NCI-H82 (cell line): ENCODE results near the gene CNTNAP2.
"Not testable (repeated sequence)": the region's sequence is repeated elsewhere in the genome, so short reads cannot be mapped to it uniquely, and the experiment has no call there.

Experiments
- DNase-seq: peaks from one replicate; lab custom pipeline; 2025; lab: John Stamatoyannopoulos, UW

The CNTNAP2 gene

DNA sequence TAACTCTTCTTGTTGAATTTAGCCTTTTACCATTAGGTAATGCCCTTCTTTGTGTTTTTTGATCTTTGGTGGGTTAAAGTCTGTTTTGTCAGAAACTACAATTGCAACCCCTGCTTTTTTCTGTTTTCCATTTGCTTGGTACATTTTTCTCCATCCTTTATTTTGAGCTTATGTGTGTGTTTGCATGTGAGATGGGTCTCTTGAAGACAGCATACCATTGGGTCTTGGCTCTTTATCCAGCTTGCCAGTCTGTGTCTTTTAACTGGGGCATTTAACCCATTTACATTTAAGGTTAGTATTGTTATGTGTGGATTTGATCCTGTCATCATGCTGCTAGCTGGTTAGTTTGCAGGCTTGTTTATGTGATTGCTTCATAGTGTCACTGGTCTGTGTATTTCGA, 997.9 kb downstream of the CNTNAP2 start:
- DNase-seq = not testable (repeated sequence)

DNA sequence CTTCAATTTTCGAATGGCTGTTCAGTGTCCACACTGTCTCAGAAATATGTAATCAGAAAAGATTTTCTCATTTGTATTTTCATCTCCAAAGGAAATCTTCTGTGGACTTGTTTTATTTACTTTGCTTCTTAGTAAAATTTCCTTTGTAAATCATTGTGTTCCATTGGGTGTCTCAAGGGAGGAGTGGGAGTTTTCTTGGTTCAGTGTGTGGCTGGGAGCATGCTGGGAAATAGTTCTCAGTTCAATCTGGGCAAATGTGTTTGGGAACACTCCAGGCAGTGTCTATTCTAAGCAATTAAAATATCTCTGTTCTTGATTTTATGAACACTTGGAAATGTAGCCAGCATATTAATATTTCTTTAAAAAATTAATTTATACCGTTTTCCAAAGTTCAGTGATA, 1019.8 kb downstream of the CNTNAP2 start:
- no peak for DNase-seq

DNA sequence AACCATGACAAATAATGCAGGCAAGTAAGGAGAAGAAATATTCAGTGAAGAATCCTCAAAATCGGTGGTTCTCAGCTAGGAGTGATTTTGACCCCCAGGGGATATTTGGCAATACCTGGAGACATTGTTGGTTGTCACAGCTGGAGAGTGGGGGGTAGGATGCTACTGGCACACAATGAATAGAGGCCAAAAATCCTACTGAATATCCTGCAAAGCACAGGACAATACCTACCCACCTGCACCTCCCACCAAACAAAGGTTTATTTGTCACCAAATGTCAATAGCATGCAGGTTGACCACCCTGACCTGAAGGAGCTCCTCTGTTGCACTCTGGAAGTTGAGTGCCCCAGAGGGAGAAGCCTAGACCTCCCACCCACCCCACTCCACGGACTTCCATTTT, 1028.6 kb downstream of the CNTNAP2 start:
- no peak for DNase-seq

DNA sequence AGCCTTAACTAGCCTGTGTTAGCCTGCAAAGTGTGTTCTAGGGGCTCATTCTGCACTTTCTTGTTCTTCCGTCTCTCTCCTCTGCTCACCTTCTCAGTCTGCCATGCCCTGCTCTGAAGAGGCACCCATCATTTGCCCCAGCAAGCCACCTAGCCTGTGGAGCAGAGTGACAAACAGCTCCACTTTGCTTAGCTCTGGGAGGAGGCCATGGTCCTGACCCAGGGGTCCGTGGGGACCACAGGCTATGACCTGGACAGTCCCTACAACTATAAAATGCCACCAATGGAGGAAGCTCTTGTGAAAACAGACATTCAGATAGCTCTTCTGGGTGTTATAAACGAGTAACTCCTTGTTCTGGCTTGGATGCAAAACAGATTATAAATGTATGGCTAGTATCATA, 1029.6 kb downstream of the CNTNAP2 start:
- no peak for DNase-seq

DNA sequence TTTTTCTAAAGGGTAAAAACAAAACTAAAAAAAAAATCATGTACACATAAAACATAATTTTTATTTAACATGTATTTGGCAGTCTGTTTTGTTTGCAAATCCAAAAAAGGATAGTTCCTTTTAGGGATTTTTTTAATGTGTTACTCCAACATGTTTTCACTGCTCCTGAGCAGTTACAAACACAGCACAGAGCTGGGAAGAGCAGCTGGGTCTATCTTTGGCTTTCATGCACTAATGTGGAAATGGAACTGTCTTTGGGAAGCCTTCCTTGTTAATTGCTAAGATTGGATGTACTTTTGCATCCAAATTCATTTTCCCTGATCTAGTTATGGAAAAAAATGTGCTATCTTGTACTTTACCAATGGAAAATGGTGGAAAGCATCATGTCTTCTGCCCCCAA, 1035.1 kb downstream of the CNTNAP2 start:
- no peak for DNase-seq

DNA sequence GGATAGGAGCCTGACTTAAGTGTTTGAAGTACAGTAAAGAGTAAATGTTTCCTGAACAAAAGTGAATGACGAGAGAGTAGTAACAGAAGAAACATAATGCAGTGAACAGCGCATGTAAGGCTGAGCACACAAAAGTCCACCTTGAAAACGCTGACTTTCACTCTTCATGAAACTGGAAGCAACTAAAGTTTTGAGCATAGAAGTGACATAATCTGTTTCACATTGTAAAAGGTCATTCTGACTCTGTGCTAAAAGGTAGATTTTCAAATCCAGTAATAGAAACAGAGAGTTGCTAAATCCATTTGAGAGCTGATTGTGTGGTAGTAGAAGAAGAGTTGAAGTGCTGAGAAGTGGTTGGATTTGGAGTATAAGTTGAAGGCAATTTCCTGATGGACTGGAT, 1037.0 kb downstream of the CNTNAP2 start:
- no peak for DNase-seq

DNA sequence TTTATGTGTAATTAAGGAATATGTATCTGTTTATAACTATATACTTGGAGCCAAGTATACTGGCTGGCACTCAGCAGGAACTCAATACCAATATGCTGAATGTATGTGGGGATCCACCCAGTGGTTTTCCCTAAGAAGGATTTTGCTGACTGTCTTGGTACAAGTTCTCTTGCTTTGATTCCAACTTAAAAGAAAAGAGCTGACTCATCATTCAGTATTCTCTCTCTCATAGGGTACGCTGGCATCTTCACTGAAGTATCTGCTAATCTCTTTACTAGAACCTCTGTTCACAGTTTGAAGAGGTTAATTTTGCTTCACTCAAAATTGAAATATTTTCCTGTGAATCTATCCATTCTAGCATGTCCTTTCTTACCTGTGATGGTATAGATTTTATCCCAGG, 1044.8 kb downstream of the CNTNAP2 start:
- DNase-seq = no peak

DNA sequence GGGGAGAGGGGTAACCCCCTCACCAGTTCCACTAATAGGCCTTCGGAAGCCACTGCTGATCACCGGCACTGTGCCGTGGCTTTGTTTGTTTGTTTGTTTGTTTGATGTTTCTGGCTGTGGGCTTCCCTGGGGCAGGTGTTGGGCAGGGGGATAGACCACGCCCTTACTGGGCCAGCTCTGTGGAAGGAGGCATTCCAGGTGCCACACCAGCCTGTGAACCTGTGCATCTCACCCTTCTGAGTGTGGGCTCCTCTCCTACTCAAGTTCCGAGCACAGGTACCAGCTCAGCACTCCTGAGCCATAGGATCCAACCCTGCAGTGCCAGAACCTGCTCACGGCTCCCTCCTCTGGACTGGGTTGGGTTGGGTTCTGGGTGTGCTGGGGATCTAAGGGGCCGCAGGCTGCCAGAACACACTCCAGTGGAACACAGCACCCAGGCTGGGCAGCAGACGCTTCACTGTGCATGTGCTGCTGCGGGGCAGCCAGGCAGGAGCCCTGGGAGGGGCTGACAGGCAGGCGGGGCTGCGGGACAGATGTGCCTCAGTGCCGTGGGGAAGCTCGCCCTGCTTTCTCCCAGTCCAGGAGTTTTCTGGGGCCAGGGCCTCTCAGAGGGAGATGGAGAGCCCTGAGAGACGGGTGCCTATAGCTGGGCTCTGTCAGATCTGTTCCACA, 1053.9 kb downstream of the CNTNAP2 start:
- DNase-seq = no peak

DNA sequence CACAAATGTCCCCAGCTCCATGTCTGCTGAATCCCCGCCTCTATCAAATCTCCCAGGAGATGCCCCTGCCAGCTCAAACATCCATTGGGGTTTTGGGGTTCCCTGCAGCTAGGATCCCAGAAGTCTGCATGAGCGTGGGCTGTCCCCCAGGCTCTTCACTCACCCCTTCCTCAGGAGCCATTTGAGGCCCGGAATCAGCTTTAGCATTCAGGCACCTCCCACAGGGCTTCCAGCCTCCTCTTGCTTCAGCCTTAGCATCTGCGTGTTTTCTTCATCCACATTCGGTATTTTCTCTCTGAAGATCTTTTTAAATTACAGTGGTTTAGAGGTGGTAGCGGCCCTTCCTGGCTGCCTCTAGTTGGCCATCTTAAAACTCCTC, 1054.4 kb downstream of the CNTNAP2 start:
- DNase-seq = no peak

DNA sequence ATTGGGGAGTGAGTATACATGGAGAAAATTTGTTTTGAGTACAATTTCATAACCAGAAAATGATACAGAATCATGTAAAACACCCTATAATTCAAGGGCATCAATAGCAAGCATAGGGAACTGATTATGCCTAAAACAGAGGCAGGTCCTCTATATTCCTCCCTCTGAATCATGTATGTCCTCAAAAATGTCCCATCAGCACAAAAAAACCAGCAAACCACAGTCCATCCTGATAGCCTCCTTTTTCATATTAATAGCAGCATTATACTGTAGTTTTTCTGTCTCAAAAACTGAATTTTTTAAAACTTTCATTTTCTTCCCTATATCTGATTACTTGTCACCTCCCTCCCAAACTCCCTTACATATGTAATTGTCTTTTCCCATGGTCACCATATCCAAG, 1057.3 kb downstream of the CNTNAP2 start:
- DNase-seq = no peak

DNA sequence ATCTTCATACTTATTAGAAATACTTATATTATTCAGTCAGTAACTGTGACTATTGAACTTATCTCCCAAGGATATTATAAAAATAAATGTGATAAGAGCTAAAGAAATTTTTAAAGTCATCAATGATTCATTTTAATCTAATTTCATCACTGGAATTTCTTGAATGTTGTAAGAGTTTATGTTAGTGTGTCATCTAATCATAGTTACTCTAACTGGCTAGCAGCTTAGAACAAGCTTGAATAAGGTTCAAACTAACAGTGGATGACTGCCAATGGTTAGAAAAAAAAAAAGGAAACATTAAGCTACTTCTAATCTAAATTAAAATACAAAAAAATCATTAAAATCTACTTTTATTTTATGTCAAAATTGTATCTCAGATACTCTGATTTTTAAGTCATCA, 1066.3 kb downstream of the CNTNAP2 start:
- DNase-seq = no peak

DNA sequence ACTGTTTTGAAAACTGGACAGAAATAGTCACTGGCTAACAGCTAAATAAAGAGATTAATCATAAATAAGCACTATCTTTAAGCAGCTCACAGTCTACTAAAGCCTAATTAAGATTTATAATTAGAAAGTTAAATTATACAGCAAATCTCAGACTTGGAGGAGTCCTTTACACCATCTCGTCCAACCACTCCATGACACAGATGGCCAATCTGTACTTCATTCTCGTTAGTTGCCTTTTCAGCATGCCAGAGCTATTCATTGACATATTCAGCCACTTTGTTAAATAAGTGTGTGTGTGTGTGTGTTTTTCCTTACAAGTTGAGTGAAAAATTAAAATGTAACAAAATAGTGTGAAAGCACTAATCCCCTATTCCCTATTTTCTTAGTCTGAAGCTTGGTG, 1066.7 kb downstream of the CNTNAP2 start:
- DNase-seq = peak; percentile 14

DNA sequence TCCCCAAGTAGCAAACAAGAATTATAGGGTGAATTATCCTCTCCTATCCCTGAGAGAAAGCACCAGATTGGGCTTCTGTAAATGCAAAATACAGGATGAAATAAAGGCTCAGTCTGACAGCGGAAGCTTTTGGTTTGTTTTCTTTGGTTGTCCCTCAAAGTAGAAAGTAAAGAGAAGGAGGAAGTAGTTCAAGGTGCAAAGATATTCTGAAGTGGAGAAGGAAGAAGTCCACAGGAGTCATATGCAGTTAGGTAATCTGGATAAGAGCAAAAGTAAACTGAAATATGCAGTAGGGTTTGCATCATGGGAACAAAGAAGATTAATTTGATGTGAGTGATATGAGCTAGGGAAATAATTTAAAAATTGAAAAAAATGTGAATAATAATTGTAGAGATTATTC, 1071.9 kb downstream of the CNTNAP2 start:
- no peak for DNase-seq

DNA sequence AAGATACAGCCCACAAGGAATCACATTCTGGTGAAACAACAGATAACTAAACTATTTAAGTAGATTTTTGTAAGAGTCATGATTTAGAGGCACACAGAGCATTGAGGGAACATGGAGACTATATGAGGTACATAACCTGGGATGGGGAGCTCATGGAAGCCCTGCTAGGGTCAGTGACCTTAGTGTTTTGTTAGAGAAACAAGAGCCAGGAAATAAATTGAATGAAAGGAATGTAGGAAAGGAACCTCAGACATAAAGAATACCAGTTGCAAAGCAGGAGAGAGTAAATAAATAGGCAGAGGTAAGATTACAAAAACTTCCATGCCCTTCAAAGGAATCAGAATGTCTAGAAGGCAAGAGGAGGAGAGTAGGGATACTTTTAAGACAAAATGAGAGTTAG, 1076.9 kb downstream of the CNTNAP2 start:
- DNase-seq = no peak

DNA sequence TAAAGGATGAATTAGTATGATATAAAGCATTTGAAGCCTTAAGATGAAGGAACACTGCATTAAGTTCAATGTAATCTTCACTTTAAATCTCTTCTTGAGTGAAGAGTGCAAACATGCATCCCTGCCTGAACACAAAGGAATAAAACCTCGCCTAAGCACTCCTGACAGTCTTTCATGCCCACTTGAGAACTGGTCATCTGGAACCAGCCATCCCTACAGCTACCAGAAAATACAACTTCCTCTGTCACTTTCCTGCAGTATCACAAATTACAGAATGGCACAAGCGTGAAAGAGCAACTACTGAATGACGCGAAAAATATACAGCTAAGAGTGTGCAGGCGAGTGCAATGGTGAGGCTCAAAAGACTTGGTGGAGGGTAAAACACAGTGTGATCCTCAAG, 1079.9 kb downstream of the CNTNAP2 start:
- DNase-seq = no peak

DNA sequence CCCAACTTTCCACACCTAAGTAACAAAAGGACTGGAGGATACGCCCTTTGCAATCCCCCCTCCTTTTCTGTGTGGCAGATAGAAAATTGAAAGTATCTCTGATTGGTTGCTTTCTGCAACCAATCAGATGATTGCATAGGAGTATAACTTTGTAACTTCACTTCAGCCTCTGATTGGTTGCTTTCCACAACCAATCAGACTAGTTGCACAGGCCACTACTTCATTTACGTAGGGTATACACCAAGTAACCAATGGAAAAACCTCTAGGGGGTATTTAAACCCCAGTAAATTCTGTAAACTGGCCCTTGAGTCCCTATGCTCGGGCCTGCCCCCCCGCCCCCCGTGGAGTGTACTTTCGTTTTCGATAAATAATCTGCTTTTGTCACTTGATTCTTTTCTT, 1080.4 kb downstream of the CNTNAP2 start:
- no peak for DNase-seq

DNA sequence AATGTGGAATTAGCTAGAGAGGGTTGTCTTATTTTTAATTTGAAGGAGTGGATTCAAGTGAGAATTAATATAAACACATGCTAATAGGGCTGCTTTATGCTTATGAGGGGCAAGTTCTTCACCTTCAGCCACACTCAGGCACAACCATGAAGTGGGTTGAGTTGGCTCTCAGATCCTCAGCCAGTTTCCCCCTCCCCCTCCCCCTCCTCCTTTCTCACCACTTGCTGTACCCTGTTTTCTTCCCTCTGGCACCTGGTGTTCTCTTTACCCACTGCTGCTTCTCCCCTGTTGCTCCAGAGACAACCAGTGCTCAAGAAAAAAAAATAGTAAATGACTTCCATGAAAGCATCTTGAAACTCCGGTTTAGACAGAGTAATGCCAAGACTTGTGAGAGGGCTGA, 1083.3 kb downstream of the CNTNAP2 start:
- no peak for DNase-seq

DNA sequence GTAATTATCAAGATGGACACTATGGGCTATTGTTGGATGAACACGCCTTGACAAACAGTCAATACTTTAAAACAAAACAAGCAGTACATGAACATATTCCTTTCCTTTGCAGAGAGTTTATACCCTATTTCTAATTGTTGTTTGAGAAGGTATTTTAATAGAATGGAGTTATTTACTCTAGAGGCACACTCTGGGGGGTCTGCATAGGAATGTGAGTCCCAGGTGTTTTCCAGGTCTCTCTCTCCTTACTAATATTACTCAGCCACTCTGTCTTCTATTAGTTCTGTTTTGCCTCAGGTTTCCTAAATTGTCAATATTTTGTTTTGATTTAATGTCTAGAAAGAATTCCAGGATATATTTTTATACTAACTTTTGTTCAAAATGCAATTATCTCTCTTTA, 1091.4 kb downstream of the CNTNAP2 start:
- no peak for DNase-seq

DNA sequence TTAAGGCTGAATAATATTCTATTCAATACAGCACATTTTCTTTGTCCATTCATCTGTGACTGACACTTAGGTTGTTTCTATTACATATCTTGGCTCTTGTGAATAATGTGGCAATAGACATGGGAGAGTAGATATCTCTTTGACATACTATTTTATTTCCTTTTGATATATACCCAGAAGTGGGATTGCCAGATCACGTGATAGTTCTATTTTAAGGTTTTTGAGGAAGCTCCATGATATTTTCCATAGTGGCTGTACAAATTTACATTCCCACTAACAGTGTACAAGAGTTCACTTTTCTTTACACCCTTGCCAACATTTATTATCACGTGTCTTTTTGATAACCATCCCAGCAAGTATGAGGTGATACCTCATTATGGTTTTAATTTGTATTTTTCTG, 1114.7 kb downstream of the CNTNAP2 start:
- DNase-seq = no peak

DNA sequence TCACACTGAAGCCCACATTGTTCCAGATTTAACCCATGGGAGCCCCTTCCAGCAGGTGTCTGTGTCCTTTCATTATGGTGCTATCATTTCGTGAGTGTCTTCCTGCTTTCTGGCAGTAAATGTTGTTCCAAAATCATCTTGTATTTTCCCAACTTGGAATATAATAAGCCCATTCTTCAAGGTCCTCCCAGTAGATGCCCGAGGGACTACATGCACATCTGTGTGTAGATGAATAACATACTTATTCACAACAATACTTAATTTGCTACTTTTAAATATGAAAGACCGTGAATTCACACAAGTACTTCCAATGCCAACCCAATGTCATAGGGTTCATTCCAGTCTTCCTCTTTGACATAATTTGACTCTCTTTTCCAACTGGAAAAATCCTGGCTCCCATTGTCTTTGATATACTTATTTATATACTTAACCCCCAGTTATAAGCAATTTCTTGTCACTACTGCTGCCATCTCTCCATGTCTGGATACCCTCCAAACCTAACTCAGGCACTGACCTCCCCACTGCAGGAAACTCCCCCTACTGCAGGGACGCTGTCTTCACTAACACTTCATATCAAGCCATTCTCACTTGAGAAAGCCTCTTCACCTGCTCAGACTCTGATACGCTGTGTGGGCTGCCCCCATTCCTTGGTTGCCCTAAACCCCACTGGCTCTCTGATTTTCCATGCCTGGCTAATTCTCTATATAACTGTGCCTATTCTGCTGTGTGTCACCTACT, 1119.2 kb downstream of the CNTNAP2 start:
- no peak for DNase-seq

DNA sequence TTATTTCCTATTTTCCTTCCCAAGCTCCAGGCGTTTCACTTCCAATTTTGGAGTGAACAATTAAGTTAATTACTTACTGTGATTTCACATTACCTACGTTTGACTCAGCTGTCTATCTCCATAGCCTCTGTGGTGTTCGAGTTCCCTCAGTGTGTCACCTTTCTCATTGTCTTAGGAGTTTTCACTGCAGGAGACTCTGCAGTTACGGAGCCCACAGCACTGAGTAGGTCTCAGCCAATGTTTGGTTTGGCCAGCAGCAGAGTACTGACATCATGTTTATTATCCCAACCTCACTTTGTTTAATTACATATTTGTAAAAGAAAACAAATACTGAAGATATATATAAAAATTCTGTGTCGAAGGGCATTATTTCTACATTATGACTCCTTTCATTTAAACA, 1123.9 kb downstream of the CNTNAP2 start:
- no peak for DNase-seq

DNA sequence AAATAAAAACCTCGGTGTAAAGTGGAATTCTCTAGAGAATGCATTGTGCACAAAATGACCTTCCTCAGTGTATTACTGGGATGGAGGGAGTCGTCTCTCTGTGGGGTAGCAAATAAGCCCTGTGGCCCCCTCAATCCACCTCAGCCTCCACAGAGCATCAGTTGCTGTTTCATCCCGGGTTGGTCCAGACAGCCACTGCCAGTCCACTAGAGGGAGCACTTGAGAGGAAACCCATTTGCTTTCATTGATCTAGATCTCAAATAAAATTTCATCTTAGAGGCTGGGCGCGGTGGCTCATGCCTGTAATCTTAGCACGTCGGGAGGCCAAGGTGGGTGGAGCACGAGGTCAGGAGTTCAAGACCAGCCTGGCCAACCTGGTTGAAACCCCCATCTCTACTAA, 1128.7 kb downstream of the CNTNAP2 start:
- peak; percentile 80 for DNase-seq

DNA sequence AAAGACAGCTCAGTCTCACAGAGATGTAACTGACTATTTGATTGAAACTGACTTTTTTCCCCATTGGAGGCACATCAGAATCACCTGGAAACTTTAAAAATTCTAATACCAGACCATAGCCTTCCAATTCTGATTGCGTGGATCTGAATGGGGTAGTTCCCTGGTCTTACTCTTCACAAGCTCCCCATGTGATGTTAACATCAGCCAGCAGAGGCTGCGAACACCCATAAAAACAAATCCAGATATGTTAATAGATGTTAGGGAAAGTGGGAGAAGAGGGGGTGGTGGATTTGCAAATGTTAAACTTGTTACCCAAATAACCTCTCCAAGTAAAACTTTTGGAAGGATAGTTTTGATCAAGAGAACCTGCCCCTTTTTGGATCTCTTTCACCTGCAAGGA, 1133.4 kb downstream of the CNTNAP2 start:
- peak; percentile 42 for DNase-seq

DNA sequence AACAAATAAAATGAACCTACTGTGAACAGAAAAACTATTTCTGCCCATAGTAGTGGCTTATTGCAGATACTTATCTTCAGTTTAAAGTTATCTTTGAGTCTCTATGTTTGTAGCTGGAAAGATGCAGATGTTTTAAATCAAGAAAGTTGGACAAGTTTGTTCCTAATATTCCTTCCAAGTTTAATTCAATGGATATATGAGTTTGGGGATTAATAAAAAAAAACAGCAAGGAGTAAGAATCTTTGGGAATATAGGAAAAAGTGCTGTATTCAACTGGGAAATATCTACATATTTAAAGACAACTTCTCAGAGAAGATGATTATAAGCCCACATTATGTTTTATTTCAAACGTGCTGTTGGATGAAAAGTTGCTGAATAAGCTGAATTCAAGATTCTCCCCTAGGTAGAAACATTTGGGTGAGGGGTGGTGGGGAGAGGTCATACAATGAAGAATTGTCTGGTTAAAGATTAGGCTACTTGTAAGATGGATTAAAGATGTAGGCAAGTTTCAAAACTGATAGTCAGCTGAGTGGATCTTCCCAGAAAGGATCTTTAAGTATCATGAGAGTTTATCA, 1135.2 kb downstream of the CNTNAP2 start:
- no peak for DNase-seq
